HFFc6 (cell line): ENCODE data around the gene BCAS3. TPM values are rescaled to one million over a fixed set of nuclear protein-coding genes. Genes with fewer than 3 reads are reported as not detected.
"Not testable (repeated sequence)": the region's sequence is repeated elsewhere in the genome, so short reads cannot be mapped to it uniquely, and the experiment has no call there.

ENCODE experiments used
- DNase-seq: peaks from one replicate; pipeline ENCODE4 v3.0.0-alpha.2; 2018
- H3K27ac Mint-ChIP-seq: 2 replicates; pipeline ENCODE4 v1.8.0; 2020; ENCODE audit warnings: mild to moderate bottlenecking, mixed read lengths
- H3K27me3 Mint-ChIP-seq: 2 replicates; pipeline ENCODE4 v1.8.0; 2021; ENCODE audit warnings: mild to moderate bottlenecking, moderate library complexity, mixed read lengths; ENCODE audit not compliant: insufficient read depth
- H3K36me3 Mint-ChIP-seq: 2 replicates; pipeline ENCODE4 v1.8.0; 2021; ENCODE audit warnings: low read depth, mixed read lengths
- H3K4me1 Mint-ChIP-seq: 2 replicates; pipeline ENCODE4 v1.8.0; 2020; ENCODE audit warnings: low read depth, mixed read lengths
- H3K4me3 Mint-ChIP-seq: 2 replicates; pipeline ENCODE4 v1.8.0; 2020; ENCODE audit warnings: mild to moderate bottlenecking, moderate library complexity, mixed read lengths
- H3K9me3 Mint-ChIP-seq: 2 replicates; pipeline ENCODE4 v1.8.0; 2020; ENCODE audit warnings: mild to moderate bottlenecking, mixed read lengths
- CTCF ChIP-seq: fragments of 200-600 bp; sonication (generic); IDR thresholded peaks from 2 replicates; pipeline ENCODE4 v1.5.0; 2021; ENCODE audit warnings: antibody characterized with exemption, mild to moderate bottlenecking
- total RNA-seq, 6 experiments: library from RNA; stranded (reverse); fragmentation: NEBNext Ultra II Directional; extraction: Animal tissue kit (Norgen Biotek cat#: 25700); gene quantifications; 2 replicates in 1 of 6; 3 replicates in 5 of 6; pipeline ENCODE4 v1.2.3, GENCODE V29; 2021

BCAS3 gene
- total RNA-seq, 6 experiments from 2014 or later: 9.8 to 13.8 (median 12.0) TPM

- no peak for TF ChIP-seq CTCF
- Mint-ChIP-seq H3K27me3 (no peaks in the 10 kb centered on the region), H3K9me3 (no peaks in the 10 kb centered on the region), H3K27ac (no peak overlapping the region), H3K4me1 (no peaks in the 10 kb centered on the region), H3K4me3 (no peak overlapping the region), H3K36me3 (peaks cover 5% of the 10 kb centered on the region; the same call in 1 of the 2 replicates)
- no peak for DNase-seq
Measured at GRCh38 chr17:61040666-61041065, 363.0 kb downstream of the BCAS3 start.

GRCh38 chr17:61042348-61042747 lies 364.7 kb downstream of the BCAS3 start:
- H3K9me3 Mint-ChIP-seq, H3K4me3 Mint-ChIP-seq, H3K4me1 Mint-ChIP-seq, DNase-seq, H3K27ac Mint-ChIP-seq, H3K27me3 Mint-ChIP-seq, H3K36me3 Mint-ChIP-seq: not testable (repeated sequence)
- peak; percentile 26; the same call in 1 of the 2 replicates for TF ChIP-seq CTCF

GRCh38 chr17:61047515-61047914 lies 369.9 kb downstream of the BCAS3 start:
- H3K4me3 Mint-ChIP-seq: no peak overlapping the region
- H3K9me3 Mint-ChIP-seq: no peaks in the 10 kb centered on the region
- H3K4me1 Mint-ChIP-seq: peaks cover 8% of the 10 kb centered on the region; the same call in 1 of the 2 replicates
- no peak for DNase-seq
- TF ChIP-seq CTCF: no peak
- no peaks in the 10 kb centered on the region for H3K36me3 Mint-ChIP-seq
- no peak overlapping the region for H3K27ac Mint-ChIP-seq
- no peaks in the 10 kb centered on the region for H3K27me3 Mint-ChIP-seq

- Mint-ChIP-seq H3K27ac (no peak overlapping the region), H3K9me3 (no peaks in the 10 kb centered on the region), H3K36me3 (no peaks in the 10 kb centered on the region), H3K27me3 (no peaks in the 10 kb centered on the region), H3K4me1 (peaks cover 8% of the 10 kb centered on the region; the same call in 1 of the 2 replicates), H3K4me3 (no peak overlapping the region)
- no peak for DNase-seq
- TF ChIP-seq CTCF: no peak
Measured at GRCh38 chr17:61048376-61049106, 370.9 kb downstream of the BCAS3 start.

- H3K27ac Mint-ChIP-seq: no peak overlapping the region
- H3K9me3 Mint-ChIP-seq: no peaks in the 10 kb centered on the region
Measured at GRCh38 chr17:61053469-61053868, 375.8 kb downstream of the BCAS3 start.

More at GRCh38 chr17:61053469-61053868, 375.8 kb downstream of the BCAS3 start:
- Mint-ChIP-seq H3K27me3 (no peaks in the 10 kb centered on the region), H3K4me3 (no peak overlapping the region), H3K36me3 (no peaks in the 10 kb centered on the region), H3K4me1 (peaks cover 3% of the 10 kb centered on the region; the same call in 1 of the 2 replicates)
- DNase-seq: no peak
- TF ChIP-seq CTCF: no peak
